ACC112 (cell line): ENCODE results near the gene ZNF304.

Source experiments
- H2AFZ ChIP-seq: fragments of 200-600 bp; sonication (generic); one replicate; pipeline ENCODE4 v1.6.0; 2017; ENCODE audit warnings: antibody characterized with exemption, low read length; ENCODE audit not compliant: unreplicated experiment
- H3K27ac ChIP-seq: fragments of 200-600 bp; sonication (generic); 2 replicates; pipeline ENCODE4 v1.5.1; 2014; ENCODE audit warnings: low read depth, mild to moderate bottlenecking, antibody characterized with exemption, low read length, moderate library complexity
- H3K27me3 ChIP-seq: fragments of 200-600 bp; sonication (generic); 2 replicates; pipeline ENCODE4 v1.6.1; 2014; ENCODE audit warnings: mild to moderate bottlenecking, antibody characterized with exemption, low read length, moderate library complexity, mixed read lengths; ENCODE audit not compliant: insufficient read depth
- H3K36me3 ChIP-seq: fragments of 200-600 bp; sonication (generic); 2 replicates; pipeline ENCODE4 v1.6.1; 2016; ENCODE audit warnings: mild to moderate bottlenecking, antibody characterized with exemption, low read length, moderate library complexity, mixed read lengths; ENCODE audit not compliant: insufficient read depth
- H3K4me1 ChIP-seq: fragments of 200-600 bp; sonication (generic); one replicate; pipeline ENCODE4 v1.6.1; 2016; ENCODE audit warnings: low read length, mixed read lengths; ENCODE audit not compliant: insufficient read depth, unreplicated experiment, control insufficient read depth
- H3K4me3 ChIP-seq: fragments of 200-600 bp; sonication (generic); 2 replicates; pipeline ENCODE4 v1.5.1; 2014; ENCODE audit warnings: mild to moderate bottlenecking, low read depth, low read length
- H3K79me2 ChIP-seq: fragments of 200-600 bp; sonication (generic); one replicate; pipeline ENCODE4 v1.6.0; 2016; ENCODE audit warnings: low read length; ENCODE audit not compliant: control insufficient read depth, unreplicated experiment, insufficient read depth

The ZNF304 gene

DNA sequence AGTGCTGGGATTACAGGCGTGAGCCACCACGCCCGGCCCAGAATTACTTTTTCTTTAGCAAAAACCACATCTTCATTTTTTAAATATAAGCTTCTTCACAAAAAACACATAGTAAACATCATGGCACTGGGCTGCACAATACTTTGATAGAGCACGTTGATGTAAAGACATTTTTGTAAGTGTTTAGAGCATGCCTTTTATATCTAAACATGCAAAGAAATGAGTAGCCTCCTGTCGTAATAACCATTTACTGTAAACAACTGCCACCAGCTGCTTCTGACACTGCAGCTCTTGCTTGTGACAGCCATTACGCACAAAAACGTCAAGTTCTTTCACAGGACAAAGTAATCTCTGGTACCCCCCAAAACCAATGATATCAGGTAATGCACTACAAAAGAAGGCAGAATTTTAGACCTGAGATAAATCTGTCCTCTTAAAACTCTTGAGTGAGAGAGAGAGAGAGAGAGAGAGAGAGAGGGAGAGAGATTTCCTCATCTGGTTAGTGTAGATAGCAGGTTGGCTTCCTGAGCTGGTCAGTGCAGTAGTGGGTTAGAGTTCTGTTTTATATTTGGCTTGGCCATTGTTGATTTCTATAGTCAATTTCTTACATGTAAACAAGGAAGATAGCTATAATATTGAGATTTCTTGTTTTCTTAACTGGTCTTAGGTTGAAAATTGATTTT is 31.9 kb downstream of the ZNF304 start:
- Histone ChIP-seq H3K27ac (no peak overlapping the region), H2AFZ (no peak overlapping the region), H3K4me1 (no peaks in the 10 kb centered on the region), H3K36me3 (peaks cover 5% of the 10 kb centered on the region; the same call in 1 of the 2 replicates), H3K4me3 (no peak overlapping the region), H3K79me2 (no peaks in the 10 kb centered on the region), H3K27me3 (no peaks in the 10 kb centered on the region)

DNA sequence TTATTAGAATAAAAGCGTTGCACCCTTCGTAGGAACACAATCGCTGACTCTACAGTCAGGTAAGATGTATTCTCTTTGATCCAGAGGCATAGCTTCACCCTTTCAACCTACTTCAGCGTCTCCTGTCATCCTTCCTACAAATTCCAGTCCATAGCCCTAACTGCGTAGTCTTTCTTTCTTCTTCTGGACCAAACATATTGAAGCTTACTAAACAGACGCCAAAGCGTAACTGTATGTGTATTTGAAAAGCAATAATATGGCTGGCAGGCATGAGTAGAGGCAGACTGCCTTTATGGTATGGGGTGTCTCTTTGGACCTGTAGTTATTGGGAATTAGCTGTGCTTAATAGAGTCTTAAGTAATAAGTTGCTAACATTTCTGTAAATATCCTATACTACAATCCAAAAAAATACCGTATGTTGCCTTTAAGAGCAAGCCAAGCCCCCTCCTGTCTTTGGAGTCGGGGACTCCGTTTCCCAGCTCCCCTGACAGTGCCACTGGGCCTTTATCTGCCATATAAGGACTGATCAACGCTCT is 38.2 kb downstream of the ZNF304 start:
- Histone ChIP-seq H3K79me2 (peaks cover 29% of the 10 kb centered on the region), H3K27ac (peak overlapping the region; percentile 90), H3K4me3 (peak overlapping the region; percentile 98), H3K36me3 (peaks cover 6% of the 10 kb centered on the region; the same call in 1 of the 2 replicates), H3K27me3 (no peaks in the 10 kb centered on the region), H2AFZ (peak overlapping the region; percentile 97), H3K4me1 (no peaks in the 10 kb centered on the region)

DNA sequence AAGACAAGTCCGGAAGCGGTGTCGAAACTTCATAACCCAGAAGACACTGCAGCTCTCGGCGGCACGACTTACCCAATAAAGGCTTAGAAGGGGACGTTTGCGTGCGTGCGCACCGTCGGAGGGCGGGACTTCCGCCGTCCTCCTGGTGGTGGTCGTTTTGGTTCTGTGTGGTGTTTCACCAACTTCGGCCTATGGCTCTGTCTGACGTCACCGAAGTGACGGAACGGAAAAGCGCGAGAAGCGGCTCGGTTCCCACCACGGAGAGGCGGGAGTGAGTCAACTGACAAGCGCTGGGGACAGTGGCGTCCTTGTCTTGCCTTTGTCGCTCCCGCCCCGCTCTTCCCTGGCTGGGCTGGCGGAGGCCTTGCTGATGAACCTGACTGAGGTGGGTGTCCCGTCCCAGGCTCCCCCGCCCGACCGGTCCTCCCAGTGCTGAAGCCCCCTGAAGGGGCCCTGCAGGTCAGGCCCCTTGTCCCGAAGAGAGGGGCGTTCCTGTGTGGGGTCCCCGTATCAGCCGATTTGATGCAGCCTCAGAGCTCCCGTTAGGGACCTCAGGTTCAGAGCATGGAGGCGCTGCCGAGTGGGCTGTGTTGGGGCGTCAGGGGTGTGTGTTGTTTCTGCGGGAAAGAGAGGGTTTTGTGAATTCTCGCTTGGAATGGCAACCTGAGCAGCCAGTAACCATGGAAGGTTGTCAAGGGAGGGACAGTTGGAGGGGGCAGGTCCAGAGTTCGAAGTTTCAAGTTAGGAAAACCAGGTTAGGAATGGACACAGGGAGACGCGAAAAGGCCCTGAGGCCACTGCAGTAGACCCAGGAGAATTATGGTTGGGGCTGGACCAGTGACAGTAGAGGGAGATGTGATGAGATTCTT is 38.9 kb downstream of the ZNF304 start, which contains the start of gene ZNF548:
Gene ZNF548 (plus strand): TSS at position 125 of the 869 bp plus-strand sequence. CDS start 246 bp downstream, at position 371.
- Histone ChIP-seq H3K79me2 (peaks cover 29% of the 10 kb centered on the region), H2AFZ (peak within 1 kb of the TSS; percentile 97), H3K4me3 (peak within 1 kb of the TSS; percentile 98), H3K27ac (peak within 1 kb of the TSS; percentile 90), H3K36me3 (peaks cover 9% of the 10 kb centered on the region; the same call in 1 of the 2 replicates), H3K27me3 (no peaks in the 10 kb centered on the region), H3K4me1 (no peaks in the 10 kb centered on the region)

DNA sequence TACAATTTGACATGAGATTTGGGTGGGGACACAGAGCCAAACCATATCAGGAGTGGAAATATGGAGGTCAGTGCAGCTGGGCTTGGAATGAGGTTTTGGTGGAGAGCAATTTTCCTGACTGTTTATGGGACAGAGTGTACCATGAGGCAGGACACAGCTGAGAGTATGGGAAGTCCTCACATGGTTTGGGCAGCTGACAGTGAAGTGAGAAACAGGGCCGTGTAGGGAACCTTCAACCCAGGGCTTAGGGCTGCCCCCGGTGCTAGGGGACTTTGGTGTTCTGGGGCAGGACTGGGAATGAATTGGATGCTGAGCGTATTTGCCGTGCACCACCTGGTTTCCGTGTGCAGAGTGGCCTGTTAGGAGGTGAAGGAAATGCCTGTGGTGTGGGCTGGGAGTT is 44.6 kb downstream of the ZNF304 start:
- peaks cover 46% of the 10 kb centered on the region for H3K36me3 ChIP-seq

DNA sequence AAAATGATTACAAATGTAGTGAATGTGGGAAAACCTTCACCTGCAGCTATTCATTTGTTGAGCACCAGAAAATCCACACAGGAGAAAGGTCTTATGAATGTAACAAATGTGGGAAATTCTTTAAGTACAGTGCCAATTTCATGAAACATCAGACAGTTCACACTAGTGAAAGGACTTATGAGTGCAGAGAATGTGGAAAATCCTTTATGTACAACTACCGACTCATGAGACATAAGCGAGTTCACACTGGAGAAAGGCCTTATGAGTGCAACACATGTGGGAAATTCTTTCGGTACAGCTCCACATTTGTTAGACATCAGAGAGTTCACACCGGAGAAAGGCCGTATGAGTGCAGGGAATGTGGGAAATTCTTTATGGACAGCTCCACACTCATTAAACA is 47.8 kb downstream of the ZNF304 start:
- Histone ChIP-seq H3K27me3 (no peaks in the 10 kb centered on the region), H3K4me3 (no peak overlapping the region), H3K79me2 (no peaks in the 10 kb centered on the region), H2AFZ (no peak overlapping the region), H3K4me1 (no peaks in the 10 kb centered on the region), H3K27ac (no peak overlapping the region), H3K36me3 (peaks cover 44% of the 10 kb centered on the region)

More for the DNA sequence above, 44.6 kb downstream of the ZNF304 start:
- H3K4me3 ChIP-seq, result no peak overlapping the region
- no peak overlapping the region for H2AFZ ChIP-seq
- H3K27ac ChIP-seq, result no peak overlapping the region
- H3K4me1 ChIP-seq, result no peaks in the 10 kb centered on the region
- no peaks in the 10 kb centered on the region for H3K27me3 ChIP-seq
- peaks cover 21% of the 10 kb centered on the region for H3K79me2 ChIP-seq

DNA sequence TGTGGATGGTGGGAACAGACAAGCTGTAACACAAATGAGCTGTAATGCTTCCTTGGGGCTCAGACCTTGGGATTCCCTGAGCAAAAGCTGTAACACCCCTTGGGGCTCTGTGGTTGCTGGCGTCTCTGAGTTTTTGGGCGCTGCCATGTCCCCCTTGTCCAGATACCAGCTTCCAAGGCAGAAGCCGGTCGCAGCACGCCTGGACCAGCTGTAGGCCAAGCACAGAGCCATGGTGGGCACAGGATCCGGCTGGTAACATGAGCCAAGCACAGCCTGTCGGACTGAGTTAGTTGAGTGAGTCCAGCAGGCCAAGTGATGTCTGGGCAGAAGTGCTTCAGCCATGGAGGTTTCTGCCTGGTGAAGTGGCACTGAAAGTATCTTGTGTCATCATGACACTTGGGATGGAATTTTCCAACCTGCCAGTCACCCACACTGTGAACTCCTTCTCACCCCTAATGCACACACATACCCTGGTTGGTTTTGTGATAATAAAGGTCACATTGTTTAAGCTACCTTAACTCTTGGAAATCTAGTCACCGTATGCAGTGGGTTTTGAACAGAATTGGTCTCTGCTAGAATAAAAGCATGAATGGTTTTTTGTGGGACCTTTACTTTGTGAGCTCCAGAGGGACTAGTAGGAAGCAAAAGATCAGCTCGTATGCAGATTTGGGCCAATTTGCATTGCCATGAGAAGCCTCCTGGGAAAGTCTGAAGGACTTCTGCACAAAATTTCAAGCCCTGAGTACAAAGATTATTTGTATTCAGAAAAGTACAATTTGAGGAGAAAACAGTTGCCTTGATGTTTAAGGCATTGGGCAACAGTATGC is 52.9 kb downstream of the ZNF304 start:
- Histone ChIP-seq H3K4me3 (no peak overlapping the region), H3K36me3 (peaks cover 12% of the 10 kb centered on the region), H2AFZ (no peak overlapping the region), H3K27me3 (no peaks in the 10 kb centered on the region), H3K79me2 (no peaks in the 10 kb centered on the region), H3K4me1 (no peaks in the 10 kb centered on the region), H3K27ac (no peak overlapping the region)

DNA sequence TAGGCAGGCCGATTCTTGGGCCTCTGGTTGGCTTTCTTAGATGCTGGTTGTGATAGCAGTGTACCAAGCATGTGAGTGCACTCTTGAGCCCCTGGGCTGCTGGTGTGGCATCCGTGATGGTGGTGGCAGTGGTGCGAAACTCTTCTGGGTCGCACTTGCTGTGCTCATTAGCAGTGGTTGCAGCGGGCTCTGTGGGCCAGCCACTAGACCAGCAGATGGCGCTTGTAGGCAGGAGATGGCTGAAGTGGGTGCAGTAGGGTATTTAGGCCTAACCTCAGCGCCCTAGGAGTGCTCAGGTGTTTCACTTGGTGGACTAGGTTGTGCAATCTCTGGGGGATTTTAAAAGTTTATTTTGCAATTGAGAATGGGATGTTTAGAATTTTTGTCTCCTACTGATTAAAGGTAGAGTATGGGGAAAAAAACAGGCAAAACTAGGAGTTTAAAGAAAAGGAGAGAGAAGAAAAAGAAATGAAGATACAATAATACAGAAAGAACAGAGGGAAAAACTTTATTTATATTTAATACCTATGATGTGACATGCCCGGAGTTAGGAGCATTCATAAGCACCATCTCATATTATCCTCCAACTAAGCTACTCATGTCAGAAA is 55.5 kb downstream of the ZNF304 start:
- no peaks in the 10 kb centered on the region for H3K4me1 ChIP-seq
- H3K27me3 ChIP-seq, result no peaks in the 10 kb centered on the region
- no peak overlapping the region for H3K27ac ChIP-seq
- no peak overlapping the region for H3K4me3 ChIP-seq
- peaks cover 2% of the 10 kb centered on the region for H3K79me2 ChIP-seq
- no peaks in the 10 kb centered on the region for H3K36me3 ChIP-seq
- no peak overlapping the region for H2AFZ ChIP-seq
